HG03280 (cell line): ENCODE results near the gene FLYWCH1.

ENCODE experiments used
- ATAC-seq: cut with Tn5 transposase; IDR thresholded peaks from one replicate; pipeline ENCODE4 v1.9.1; 2021; ENCODE audit warnings: mild to moderate bottlenecking, moderate library complexity; ENCODE audit not compliant: unreplicated experiment

The FLYWCH1 gene

GRCh38 chr16:2950353-2950724 lies 38.6 kb downstream of the FLYWCH1 start:
- no peak for ATAC-seq

GRCh38 chr16:2950773-2951172 lies 39.0 kb downstream of the FLYWCH1 start:
- no peak for ATAC-seq

GRCh38 chr16:2952679-2953078 lies 40.9 kb downstream of the FLYWCH1 start:
- no peak for ATAC-seq

- ATAC-seq: no peak
These were observed 42.2 kb downstream of the FLYWCH1 start for GRCh38 chr16:2953706-2954627.

- ATAC-seq: no peak
These were observed 43.1 kb downstream of the FLYWCH1 start for GRCh38 chr16:2954656-2955381.

GRCh38 chr16:2955438-2955778 lies 43.7 kb downstream of the FLYWCH1 start:
- ATAC-seq: no peak

GRCh38 chr16:2955779-2956578 lies 44.2 kb downstream of the FLYWCH1 start:
- no peak for ATAC-seq

- ATAC-seq: no peak
These were observed 44.8 kb downstream of the FLYWCH1 start for GRCh38 chr16:2956579-2956956.

- no peak for ATAC-seq
These were observed 47.5 kb downstream of the FLYWCH1 start for GRCh38 chr16:2959206-2959605.

GRCh38 chr16:2960183-2961010 lies 48.7 kb downstream of the FLYWCH1 start:
- ATAC-seq: no peak

GRCh38 chr16:2962334-2963073 lies 50.8 kb downstream of the FLYWCH1 start:
- ATAC-seq: no peak

GRCh38 chr16:2963074-2963722 lies 51.5 kb downstream of the FLYWCH1 start:
- ATAC-seq: no peak

- ATAC-seq: no peak
These were observed 52.2 kb downstream of the FLYWCH1 start, which contains the start of gene KREMEN2 for GRCh38 chr16:2963723-2964474. Gene KREMEN2, plus strand, starts transcription at chr16:2964275. Its CDS starts 246 bp downstream, at chr16:2964521.

GRCh38 chr16:2964475-2965336 lies 53.0 kb downstream of the FLYWCH1 start:
- ATAC-seq: no peak

GRCh38 chr16:2966043-2966807 lies 54.5 kb downstream of the FLYWCH1 start:
- no peak for ATAC-seq

- no peak for ATAC-seq
These were observed 55.1 kb downstream of the FLYWCH1 start for GRCh38 chr16:2966808-2967191.

- no peak for ATAC-seq
These were observed 55.5 kb downstream of the FLYWCH1 start for GRCh38 chr16:2967211-2967631.
